Naive thymus-derived CD4-positive, alpha-beta T cell (primary cell): ENCODE data around the gene CELF5. TPM values are rescaled to one million over a fixed set of nuclear protein-coding genes. Genes with fewer than 3 reads are reported as not detected.

Experiments
- ATAC-seq: fragments of 150-1000 bp; cut with Tn5 transposase; 2 replicates; pipeline ENCODE4 v1.10.0; 2021; ENCODE audit warnings: mild to moderate bottlenecking, moderate library complexity
- CTCF ChIA-PET: fragments of 350-600 bp; sonication (Branson Sonifier 250); formaldehyde crosslinking; loops from one replicate; lab custom pipeline; 2021; ENCODE audit warnings: antibody characterized with exemption; lab: Charles Lee
- POLR2A ChIA-PET: fragments of 350-600 bp; sonication (Branson Sonifier 250); formaldehyde crosslinking; loops from one replicate; lab custom pipeline; 2021; ENCODE audit warnings: antibody characterized with exemption, inconsistent platforms; lab: Charles Lee
- DNase-seq, 9 donors: peaks; one replicate each; pipeline versions ENCODE4 v3.0.0 to v3.0.0-alpha.2; 2020 to 2022; ENCODE audit warnings: mixed read lengths in 1 of 9
- H3K27ac ChIP-seq: one replicate; pipeline ENCODE4 v1.7.0; 2013; ENCODE audit warnings: mild to moderate bottlenecking, low read depth, low read length, moderate library complexity
- H3K27me3 ChIP-seq, 2 donors: one replicate each; pipeline ENCODE4 v1.7.0; 2013; ENCODE audit warnings: low read length in 2 of 2, mild to moderate bottlenecking in 2 of 2, moderate library complexity in 2 of 2; ENCODE audit not compliant: control insufficient read depth in 2 of 2, insufficient read depth in 2 of 2
- H3K36me3 ChIP-seq, 3 experiments: 1 replicate in 2 of 3; 2 replicates in 1 of 3; pipeline ENCODE4 v1.7.0; 2013; ENCODE audit warnings: low read length in 3 of 3, mild to moderate bottlenecking in 3 of 3, moderate library complexity in 1 of 3; ENCODE audit not compliant: insufficient read depth in 3 of 3, control insufficient read depth in 2 of 3
- H3K4me1 ChIP-seq, 2 donors: one replicate each; pipeline ENCODE4 v1.7.0; 2013; ENCODE audit warnings: low read length in 2 of 2, mild to moderate bottlenecking in 2 of 2, moderate library complexity in 1 of 2; ENCODE audit not compliant: control insufficient read depth in 2 of 2, insufficient read depth in 2 of 2
- H3K4me3 ChIP-seq: 2 replicates; pipeline ENCODE4 v1.7.0; 2013; ENCODE audit warnings: mild to moderate bottlenecking, low read length
- H3K9me3 ChIP-seq, 3 experiments: 1 replicate in 2 of 3; 2 replicates in 1 of 3; pipeline ENCODE4 v1.7.0; 2013; ENCODE audit warnings: low read length in 3 of 3; ENCODE audit not compliant: control insufficient read depth in 2 of 3
- H3K27ac Mint-ChIP-seq, 9 donors: one replicate each; pipeline ENCODE4 v1.8.0; 2020 to 2022; ENCODE audit warnings: mixed read lengths in 9 of 9, mild to moderate bottlenecking in 8 of 9, moderate library complexity in 5 of 9, inconsistent platforms in 2 of 9
- H3K27me3 Mint-ChIP-seq, 5 donors: one replicate each; pipeline ENCODE4 v1.8.0; 2021 to 2022; ENCODE audit warnings: mixed read lengths in 5 of 5, mild to moderate bottlenecking in 1 of 5
- H3K36me3 Mint-ChIP-seq, 5 donors: one replicate each; pipeline ENCODE4 v1.8.0; 2020 to 2022; ENCODE audit warnings: mixed read lengths in 5 of 5, mild to moderate bottlenecking in 3 of 5, inconsistent platforms in 1 of 5
- H3K4me1 Mint-ChIP-seq, 7 donors: one replicate each; pipeline ENCODE4 v1.8.0; 2020 to 2022; ENCODE audit warnings: mixed read lengths in 7 of 7, mild to moderate bottlenecking in 3 of 7, inconsistent platforms in 1 of 7
- H3K4me3 Mint-ChIP-seq, 10 donors: one replicate each; pipeline ENCODE4 v1.8.0; 2020 to 2022; ENCODE audit warnings: mild to moderate bottlenecking in 10 of 10, mixed read lengths in 10 of 10, moderate library complexity in 6 of 10, inconsistent platforms in 2 of 10
- H3K9me3 Mint-ChIP-seq, 11 donors: one replicate each; pipeline ENCODE4 v1.8.0; 2020 to 2022; ENCODE audit warnings: mixed read lengths in 11 of 11, mild to moderate bottlenecking in 4 of 11, inconsistent platforms in 1 of 11, moderate library complexity in 1 of 11
- intact Hi-C, 2 donors: fragments of 100-400 bp; cut with micrococcal nuclease; formaldehyde crosslinking; loops; one replicate each; pipeline ENCODE4 v1.15.1; 2023
- polyA plus RNA-seq, 2 donors: library from polyadenylated mRNA; unstranded; fragments of 300-500 nt; fragmentation: Illumina TruSeq; gene quantifications; one replicate each; pipeline ENCODE4 v1.2.3, GENCODE V29; 2021
- total RNA-seq, 6 experiments: library from RNA in 5 of 6; stranded (reverse) in 5 of 6; gene quantifications; 1 replicate in 5 of 6; 2 replicates in 1 of 6; pipeline ENCODE4 v1.2.3 and lab custom pipeline; 2021 to 2026

CELF5 gene
- total and polyA plus RNA-seq, 7 experiments from 2014 or later = 0.16 to 0.27 (median 0.17) TPM; not detected in 2

GRCh38 chr19:3225677-3226093 lies 1.2 kb downstream of the CELF5 start:
- ATAC-seq = no peak
- POLR2A ChIA-PET = no interaction called here
- DNase-seq = no peak
- H3K27ac ChIP-seq = no peak overlapping the region
- H3K4me1 ChIP-seq = no peaks in the 10 kb centered on the region
- H3K4me3 Mint-ChIP-seq = peak overlapping the region in 1 of 10 donors; percentile 30
- H3K27me3 ChIP-seq = no peaks in the 10 kb centered on the region
- H3K27ac Mint-ChIP-seq = no peak overlapping the region
- no peaks in the 10 kb centered on the region for H3K36me3 ChIP-seq
- no peaks in the 10 kb centered on the region for H3K9me3 ChIP-seq
- H3K36me3 Mint-ChIP-seq = no peaks in the 10 kb centered on the region
- peaks cover 15 to 43% (median 19%) of the 10 kb centered on the region in 5 donors for H3K27me3 Mint-ChIP-seq
- CTCF ChIA-PET = interaction anchor here (0.6 kb wide), 1 partner anchor 36 kb away, joined by 3 read pairs; no protein-coding TSS in a partner anchor
- no peak overlapping the region for H3K4me3 ChIP-seq
- H3K4me1 Mint-ChIP-seq = peaks cover 0 to 5% (median 0%) of the 10 kb centered on the region in 7 donors
- H3K9me3 Mint-ChIP-seq = no peaks in the 10 kb centered on the region
- intact Hi-C loops = loop anchor here in 1 of 2 donors (2.0 kb wide), 1 partner anchor 25 kb away; no protein-coding TSS in a partner anchor

- H3K27me3 ChIP-seq = no peaks in the 10 kb centered on the region
- no peak overlapping the region for H3K4me3 Mint-ChIP-seq
- no peak for ATAC-seq
- ChIA-PET CTCF (no interaction called here), POLR2A (no interaction called here)
- H3K4me3 ChIP-seq = no peak overlapping the region
- no peaks in the 10 kb centered on the region for H3K9me3 ChIP-seq
- no peaks in the 10 kb centered on the region for H3K4me1 ChIP-seq
- no peaks in the 10 kb centered on the region for H3K36me3 ChIP-seq
- H3K27ac ChIP-seq = no peak overlapping the region
- H3K36me3 Mint-ChIP-seq = no peaks in the 10 kb centered on the region
- no peak overlapping the region for H3K27ac Mint-ChIP-seq
- intact Hi-C loops = no loop called here
- H3K9me3 Mint-ChIP-seq = peaks cover 0 to 2% (median 0%) of the 10 kb centered on the region in 11 donors
- peaks cover 0 to 5% (median 0%) of the 10 kb centered on the region in 7 donors for H3K4me1 Mint-ChIP-seq
- DNase-seq = no peak
- peaks cover 15 to 43% (median 19%) of the 10 kb centered on the region in 5 donors for H3K27me3 Mint-ChIP-seq
These were observed 2.7 kb downstream of the CELF5 start for GRCh38 chr19:3227054-3227626.

- ChIA-PET CTCF (interaction anchor here (0.6 kb wide), 1 partner anchor 206 kb away, joined by 5 read pairs; no protein-coding TSS in a partner anchor), POLR2A (interaction anchor here (0.6 kb wide), 1 partner anchor 469 kb away, joined by 3 read pairs; no protein-coding TSS in a partner anchor)
- Mint-ChIP-seq H3K9me3 (peaks cover 0 to 2% (median 0%) of the 10 kb centered on the region in 11 donors), H3K36me3 (no peaks in the 10 kb centered on the region), H3K27ac (no peak overlapping the region), H3K4me1 (peaks cover 0 to 6% (median 0%) of the 10 kb centered on the region in 7 donors), H3K4me3 (no peak overlapping the region), H3K27me3 (peaks cover 19 to 41% (median 29%) of the 10 kb centered on the region in 5 donors)
- intact Hi-C loops = no loop called here
- no peaks in the 10 kb centered on the region for H3K9me3 ChIP-seq
- H3K27ac ChIP-seq = no peak overlapping the region
- no peaks in the 10 kb centered on the region for H3K27me3 ChIP-seq
- no peak for ATAC-seq
- no peaks in the 10 kb centered on the region for H3K4me1 ChIP-seq
- H3K4me3 ChIP-seq = no peak overlapping the region
- DNase-seq = no peak
- H3K36me3 ChIP-seq = no peaks in the 10 kb centered on the region
These were observed 4.9 kb downstream of the CELF5 start for GRCh38 chr19:3229346-3229743.

GRCh38 chr19:3229888-3230496 lies 5.5 kb downstream of the CELF5 start:
- intact Hi-C loops = no loop called here
- no peak overlapping the region for H3K4me3 ChIP-seq
- ATAC-seq = no peak
- H3K4me3 Mint-ChIP-seq = no peak overlapping the region
- ChIA-PET CTCF (interaction anchor here (0.5 to 0.6 kb wide), 2 partner anchors 1236 to 1378 kb away, joined by 3 read pairs; no protein-coding TSS in a partner anchor), POLR2A (no interaction called here)
- H3K27me3 ChIP-seq = no peaks in the 10 kb centered on the region
- peaks cover 0 to 2% (median 0%) of the 10 kb centered on the region in 11 donors for H3K9me3 Mint-ChIP-seq
- H3K27ac ChIP-seq = no peak overlapping the region
- H3K4me1 ChIP-seq = no peaks in the 10 kb centered on the region
- H3K4me1 Mint-ChIP-seq = peaks cover 0 to 6% (median 0%) of the 10 kb centered on the region in 7 donors
- H3K36me3 ChIP-seq = no peaks in the 10 kb centered on the region
- H3K9me3 ChIP-seq = no peaks in the 10 kb centered on the region
- H3K36me3 Mint-ChIP-seq = no peaks in the 10 kb centered on the region
- H3K27me3 Mint-ChIP-seq = peaks cover 21 to 40% (median 31%) of the 10 kb centered on the region in 5 donors
- no peak for DNase-seq
- no peak overlapping the region for H3K27ac Mint-ChIP-seq

GRCh38 chr19:3231288-3231687 lies 6.8 kb downstream of the CELF5 start:
- peaks cover 21 to 38% (median 29%) of the 10 kb centered on the region in 5 donors for H3K27me3 Mint-ChIP-seq
- H3K36me3 Mint-ChIP-seq = no peaks in the 10 kb centered on the region
- no peak overlapping the region for H3K27ac Mint-ChIP-seq
- intact Hi-C loops = no loop called here
- ChIA-PET CTCF (interaction anchor here (0.6 kb wide), 1 partner anchor 12 kb away, joined by 3 read pairs; no protein-coding TSS in a partner anchor), POLR2A (no interaction called here)
- no peak overlapping the region for H3K4me3 Mint-ChIP-seq
- H3K9me3 Mint-ChIP-seq = peaks cover 0 to 6% (median 0%) of the 10 kb centered on the region in 11 donors
- DNase-seq (no peak), ATAC-seq (no peak)
- peaks cover 0 to 4% (median 0%) of the 10 kb centered on the region in 7 donors for H3K4me1 Mint-ChIP-seq
- H3K36me3 ChIP-seq = no peaks in the 10 kb centered on the region
- H3K9me3 ChIP-seq = no peaks in the 10 kb centered on the region
- H3K4me1 ChIP-seq = no peaks in the 10 kb centered on the region
- H3K27ac ChIP-seq = no peak overlapping the region
- H3K27me3 ChIP-seq = no peaks in the 10 kb centered on the region
- no peak overlapping the region for H3K4me3 ChIP-seq

GRCh38 chr19:3233116-3233515 lies 8.7 kb downstream of the CELF5 start:
- intact Hi-C loops = no loop called here
- CTCF ChIA-PET = interaction anchor here (0.8 kb wide), 1 partner anchor 254 kb away, joined by 4 read pairs; no protein-coding TSS in a partner anchor

More at GRCh38 chr19:3233116-3233515, 8.7 kb downstream of the CELF5 start:
- H3K9me3 Mint-ChIP-seq = peaks cover 0 to 6% (median 0%) of the 10 kb centered on the region in 11 donors
- ATAC-seq = no peak
- H3K4me3 Mint-ChIP-seq = no peak overlapping the region
- Histone ChIP-seq H3K4me1 (no peaks in the 10 kb centered on the region), H3K9me3 (no peaks in the 10 kb centered on the region), H3K27me3 (no peaks in the 10 kb centered on the region), H3K36me3 (no peaks in the 10 kb centered on the region), H3K27ac (no peak overlapping the region), H3K4me3 (no peak overlapping the region)
- peaks cover 11 to 24% (median 15%) of the 10 kb centered on the region in 5 donors for H3K27me3 Mint-ChIP-seq
- H3K4me1 Mint-ChIP-seq = peaks cover 0 to 2% (median 0%) of the 10 kb centered on the region in 7 donors
- DNase-seq = no peak
- POLR2A ChIA-PET = no interaction called here
- H3K36me3 Mint-ChIP-seq = no peaks in the 10 kb centered on the region
- no peak overlapping the region for H3K27ac Mint-ChIP-seq
